Stomach (tissue), 4 donors: ENCODE results near the gene CDH23.

Experiments
- CTCF ChIP-seq, 7 experiments: fragments of 450-650 bp in 4 of 7; fragments of 200-600 bp in 3 of 7; sonication (generic) in 3 of 7; IDR thresholded peaks; one replicate each; pipeline ENCODE4 v1.5.1; 2016 to 2019; ENCODE audit warnings: antibody characterized with exemption in 7 of 7, control low read depth in 2 of 7, mild to moderate bottlenecking in 1 of 7
- EP300 ChIP-seq: sonication (generic); formaldehyde crosslinking; IDR thresholded peaks from one replicate; pipeline ENCODE4 v1.6.1; 2017; ENCODE audit warnings: antibody characterized with exemption
- POLR2A ChIP-seq, 4 donors: fragments of 450-650 bp; IDR thresholded peaks; one replicate each; pipeline ENCODE4 v1.6.1; 2016; ENCODE audit warnings: antibody characterized with exemption in 4 of 4, control low read depth in 2 of 4, mild to moderate bottlenecking in 1 of 4, moderate library complexity in 1 of 4
- POLR2AphosphoS5 ChIP-seq, 3 donors: sonication (generic); formaldehyde crosslinking; IDR thresholded peaks; one replicate each; pipeline ENCODE4 v1.6.1; 2016; ENCODE audit warnings: antibody characterized with exemption in 3 of 3

DNA sequence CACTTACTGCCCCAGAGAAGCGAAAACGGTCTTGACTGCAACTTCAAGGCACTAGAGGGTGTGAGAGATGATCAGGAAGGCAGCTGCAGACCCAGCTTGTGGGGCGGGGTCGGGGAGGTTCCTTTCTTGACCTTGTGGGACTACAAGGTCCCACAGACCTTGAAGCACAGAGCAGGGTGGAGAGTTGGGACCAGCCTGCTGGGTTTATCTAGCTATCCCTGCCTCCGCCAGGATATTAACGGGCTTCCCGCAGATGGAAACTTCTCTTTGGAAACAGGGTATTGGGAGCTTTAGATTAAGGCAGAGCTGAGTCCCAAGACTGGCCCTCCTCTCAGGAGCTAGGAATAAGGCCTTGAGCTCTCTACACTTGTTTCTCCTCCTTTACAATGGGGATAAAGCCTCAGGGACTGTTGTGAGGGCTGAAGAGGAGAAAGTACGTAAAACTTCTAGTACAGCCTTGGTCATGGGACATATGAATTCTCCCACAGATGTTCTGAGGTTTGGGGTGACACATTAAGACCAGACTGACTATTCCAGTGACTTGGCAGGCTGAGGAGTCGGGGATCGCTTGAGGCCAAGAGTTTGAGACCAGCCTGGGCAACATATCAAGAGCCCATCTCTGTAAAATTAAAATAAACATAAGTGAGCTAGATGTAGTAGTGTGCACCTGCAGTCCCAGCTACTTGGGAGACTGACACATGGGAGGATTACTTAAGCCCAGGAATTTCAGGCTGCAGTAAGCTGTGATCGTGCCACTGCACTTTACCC, 153.2 kb downstream of the CDH23 start:
- no peak for TF ChIP-seq POLR2AphosphoS5 (IDR thresholded peaks at IDR 0.05)
- no peak for TF ChIP-seq CTCF (IDR thresholded peaks at IDR 0.05)
- TF ChIP-seq EP300 = no peak
- TF ChIP-seq POLR2A (IDR thresholded peaks at IDR 0.05) = no peak
